ENCODE results near the gene TMEM45B. TPM values are rescaled to one million over a fixed set of nuclear protein-coding genes. Genes with fewer than 3 reads are reported as not detected.

Gene TMEM45B
- total RNA-seq, 1 donor from 2014 or later, result not detected

DNA sequence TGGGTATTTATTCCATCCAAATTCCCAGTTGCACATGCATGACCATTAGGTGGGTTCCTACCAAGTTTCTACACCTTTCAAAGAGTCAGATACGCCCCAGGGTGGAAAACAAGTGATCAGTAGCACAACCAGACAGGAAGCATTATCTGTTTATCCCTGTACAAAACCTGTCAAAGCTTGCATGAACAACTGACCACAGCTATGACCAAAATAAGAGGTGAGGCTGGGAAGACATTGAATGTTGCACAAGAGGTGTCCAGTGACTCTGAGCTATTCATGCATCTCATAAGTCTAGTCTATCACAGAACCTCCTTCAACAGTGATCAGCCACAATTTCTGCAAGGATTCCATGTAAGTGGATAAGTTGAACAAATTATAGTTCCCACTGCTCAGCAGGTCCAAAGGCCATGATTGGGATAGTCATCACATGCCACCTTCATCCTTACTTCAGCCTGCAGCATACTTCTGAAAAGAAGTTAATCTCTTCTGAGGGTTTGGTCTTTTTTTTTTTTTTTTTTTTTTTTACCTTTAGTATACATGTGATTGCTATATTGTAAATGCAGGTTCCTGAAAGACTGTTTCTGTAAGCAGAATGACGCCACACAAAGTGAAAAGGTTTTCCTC, 28.0 kb upstream of the TMEM45B start:
- intact Hi-C loops (cut with micrococcal nuclease), result no loop called here
- Histone ChIP-seq H3K4me1 (no peaks in the 10 kb centered on the region), H3K27me3 (ENCODE audit: low read depth) (peaks cover 10% of the 10 kb centered on the region), H3K27ac (replicated peaks) (no peak overlapping the region), H3K36me3 (no peaks in the 10 kb centered on the region), H3K9me3 (replicated peaks) (no peaks in the 10 kb centered on the region), H3K4me3 (no peak overlapping the region)
- TF ChIP-seq, protein P1, sequence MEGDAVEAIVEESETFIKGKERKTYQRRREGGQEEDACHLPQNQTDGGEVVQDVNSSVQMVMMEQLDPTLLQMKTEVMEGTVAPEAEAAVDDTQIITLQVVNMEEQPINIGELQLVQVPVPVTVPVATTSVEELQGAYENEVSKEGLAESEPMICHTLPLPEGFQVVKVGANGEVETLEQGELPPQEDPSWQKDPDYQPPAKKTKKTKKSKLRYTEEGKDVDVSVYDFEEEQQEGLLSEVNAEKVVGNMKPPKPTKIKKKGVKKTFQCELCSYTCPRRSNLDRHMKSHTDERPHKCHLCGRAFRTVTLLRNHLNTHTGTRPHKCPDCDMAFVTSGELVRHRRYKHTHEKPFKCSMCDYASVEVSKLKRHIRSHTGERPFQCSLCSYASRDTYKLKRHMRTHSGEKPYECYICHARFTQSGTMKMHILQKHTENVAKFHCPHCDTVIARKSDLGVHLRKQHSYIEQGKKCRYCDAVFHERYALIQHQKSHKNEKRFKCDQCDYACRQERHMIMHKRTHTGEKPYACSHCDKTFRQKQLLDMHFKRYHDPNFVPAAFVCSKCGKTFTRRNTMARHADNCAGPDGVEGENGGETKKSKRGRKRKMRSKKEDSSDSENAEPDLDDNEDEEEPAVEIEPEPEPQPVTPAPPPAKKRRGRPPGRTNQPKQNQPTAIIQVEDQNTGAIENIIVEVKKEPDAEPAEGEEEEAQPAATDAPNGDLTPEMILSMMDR (IDR thresholded peaks at IDR 0.05; ENCODE audit: borderline replicate concordance), result no peak
- no peak for DNase-seq

DNA sequence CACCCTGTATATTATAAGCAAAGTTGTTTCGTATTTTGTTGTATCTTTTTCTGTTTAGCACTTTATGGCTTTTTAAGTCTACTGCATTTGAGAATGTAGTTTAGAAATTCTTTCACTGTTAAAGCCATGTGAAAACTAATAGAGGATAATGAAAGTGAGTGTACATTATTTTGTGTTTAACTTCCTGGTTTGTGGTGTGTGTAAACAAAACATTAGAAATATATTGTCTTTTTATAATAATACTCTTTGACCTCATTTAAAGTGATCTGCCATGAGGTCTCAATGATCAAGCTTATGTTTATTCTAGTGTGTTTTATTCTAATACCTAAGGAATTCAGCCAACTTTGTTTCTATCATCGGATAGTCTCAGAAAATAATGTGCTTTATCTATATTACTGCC, 27.4 kb upstream of the TMEM45B start:
- no peaks in the 10 kb centered on the region for H3K4me1 ChIP-seq
- no peaks in the 10 kb centered on the region for H3K9me3 ChIP-seq (replicated peaks)
- H3K4me3 ChIP-seq, result no peak overlapping the region
- peaks cover 15% of the 10 kb centered on the region for H3K27me3 ChIP-seq (ENCODE audit: low read depth)
- intact Hi-C loops (cut with micrococcal nuclease), result no loop called here
- H3K36me3 ChIP-seq, result no peaks in the 10 kb centered on the region
- TF ChIP-seq, protein P1 (IDR thresholded peaks at IDR 0.05; ENCODE audit: borderline replicate concordance), result no peak
- H3K27ac ChIP-seq (replicated peaks), result no peak overlapping the region
- DNase-seq, result no peak

DNA sequence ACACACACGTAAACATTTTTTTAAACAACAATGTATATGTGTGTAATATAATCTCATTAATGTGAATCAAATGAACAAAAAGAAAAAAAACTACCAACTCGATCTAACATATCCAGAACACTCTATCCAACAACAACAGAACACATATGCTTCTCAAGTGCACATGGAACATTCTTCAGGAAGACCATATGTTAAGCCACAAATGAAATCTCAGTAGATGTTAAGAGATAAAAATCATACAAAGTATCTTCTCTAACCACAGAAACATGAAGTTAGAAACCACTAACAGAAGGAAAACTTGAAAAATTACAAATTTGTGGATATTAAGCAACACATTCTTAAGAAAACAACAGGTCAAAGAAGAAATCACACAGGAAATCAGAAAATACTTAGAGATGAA, 25.5 kb upstream of the TMEM45B start:
- TF ChIP-seq, protein P1 (IDR thresholded peaks at IDR 0.05; ENCODE audit: borderline replicate concordance), result no peak
- DNase-seq, result no peak
- intact Hi-C loops (cut with micrococcal nuclease), result no loop called here
- no peak overlapping the region for H3K4me3 ChIP-seq
- peaks cover 23% of the 10 kb centered on the region for H3K27me3 ChIP-seq (ENCODE audit: low read depth)
- no peaks in the 10 kb centered on the region for H3K36me3 ChIP-seq
- no peaks in the 10 kb centered on the region for H3K4me1 ChIP-seq
- peaks cover 5% of the 10 kb centered on the region for H3K9me3 ChIP-seq (replicated peaks)
- no peak overlapping the region for H3K27ac ChIP-seq (replicated peaks)

DNA sequence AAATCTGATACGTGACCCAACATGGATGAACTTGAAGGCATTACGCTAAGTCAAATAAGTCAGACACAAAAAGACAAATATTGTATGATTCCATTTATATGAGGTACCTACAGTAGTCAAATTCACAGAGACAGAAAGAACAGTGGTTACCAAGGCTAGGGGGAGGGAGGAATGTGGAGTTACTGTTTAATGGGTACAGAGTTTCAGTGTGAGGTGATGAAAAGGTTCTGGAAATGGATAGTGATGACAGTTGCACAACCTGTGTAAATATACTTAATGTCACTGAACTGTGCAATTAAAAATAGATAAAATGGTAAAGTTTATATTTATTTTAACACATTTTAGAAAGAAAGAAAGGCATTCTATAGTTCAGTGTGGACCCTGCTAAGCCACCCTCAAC, 24.1 kb upstream of the TMEM45B start:
- no peak overlapping the region for H3K4me3 ChIP-seq
- no peak for DNase-seq
- no peak overlapping the region for H3K27ac ChIP-seq (replicated peaks)
- no peaks in the 10 kb centered on the region for H3K36me3 ChIP-seq
- H3K4me1 ChIP-seq, result no peaks in the 10 kb centered on the region
- TF ChIP-seq, protein P1 (IDR thresholded peaks at IDR 0.05; ENCODE audit: borderline replicate concordance), result no peak
- H3K9me3 ChIP-seq (replicated peaks), result peaks cover 11% of the 10 kb centered on the region
- intact Hi-C loops (cut with micrococcal nuclease), result no loop called here
- peaks cover 29% of the 10 kb centered on the region for H3K27me3 ChIP-seq (ENCODE audit: low read depth)

DNA sequence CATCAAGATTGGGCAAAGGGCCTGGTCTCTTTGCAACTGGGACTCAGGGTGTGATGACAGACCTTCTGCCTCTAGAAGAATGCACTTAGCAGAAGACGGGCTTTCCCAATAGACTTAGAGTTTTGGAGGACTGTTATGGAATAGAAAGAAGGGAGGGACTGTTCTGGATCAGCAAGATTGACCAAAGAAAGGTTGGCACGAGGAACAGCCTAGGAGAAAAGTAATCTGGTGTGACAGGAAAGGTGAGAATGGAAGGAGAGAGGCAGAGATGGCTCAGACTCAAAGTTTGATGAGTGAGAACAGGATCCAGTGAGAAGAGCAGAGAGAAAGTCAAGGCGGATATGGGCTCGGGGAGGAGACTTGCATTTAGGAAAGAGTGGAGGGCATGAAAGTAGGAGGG, 23.0 kb upstream of the TMEM45B start:
- intact Hi-C loops (cut with micrococcal nuclease), result no loop called here

More for the DNA sequence above, 23.0 kb upstream of the TMEM45B start:
- Histone ChIP-seq H3K4me1 (no peaks in the 10 kb centered on the region), H3K9me3 (replicated peaks) (peaks cover 11% of the 10 kb centered on the region), H3K36me3 (no peaks in the 10 kb centered on the region), H3K4me3 (no peak overlapping the region), H3K27me3 (ENCODE audit: low read depth) (peaks cover 29% of the 10 kb centered on the region), H3K27ac (replicated peaks) (no peak overlapping the region)
- no peak for DNase-seq
- TF ChIP-seq, protein P1 (IDR thresholded peaks at IDR 0.05; ENCODE audit: borderline replicate concordance), result no peak
